PC-3 (cell line): Measurements from ENCODE around the gene CACNA1H.

Experiments
- EZH2phosphoT487 ChIP-seq: fragments of 300-600 bp; sonication (generic); IDR thresholded peaks from 2 replicates; pipeline ENCODE4 v1.6.1; 2018; ENCODE audit warnings: mild to moderate bottlenecking, antibody characterized with exemption, low read length, borderline replicate concordance
- TF ChIP-seq, protein P1 (sequence below): fragments of 300-600 bp; sonication (generic); conservative IDR thresholded peaks from 2 replicates; pipeline ENCODE4 v1.5.1; 2017; ENCODE audit warnings: antibody characterized with exemption, low read depth, mild to moderate bottlenecking, low read length

DNA sequence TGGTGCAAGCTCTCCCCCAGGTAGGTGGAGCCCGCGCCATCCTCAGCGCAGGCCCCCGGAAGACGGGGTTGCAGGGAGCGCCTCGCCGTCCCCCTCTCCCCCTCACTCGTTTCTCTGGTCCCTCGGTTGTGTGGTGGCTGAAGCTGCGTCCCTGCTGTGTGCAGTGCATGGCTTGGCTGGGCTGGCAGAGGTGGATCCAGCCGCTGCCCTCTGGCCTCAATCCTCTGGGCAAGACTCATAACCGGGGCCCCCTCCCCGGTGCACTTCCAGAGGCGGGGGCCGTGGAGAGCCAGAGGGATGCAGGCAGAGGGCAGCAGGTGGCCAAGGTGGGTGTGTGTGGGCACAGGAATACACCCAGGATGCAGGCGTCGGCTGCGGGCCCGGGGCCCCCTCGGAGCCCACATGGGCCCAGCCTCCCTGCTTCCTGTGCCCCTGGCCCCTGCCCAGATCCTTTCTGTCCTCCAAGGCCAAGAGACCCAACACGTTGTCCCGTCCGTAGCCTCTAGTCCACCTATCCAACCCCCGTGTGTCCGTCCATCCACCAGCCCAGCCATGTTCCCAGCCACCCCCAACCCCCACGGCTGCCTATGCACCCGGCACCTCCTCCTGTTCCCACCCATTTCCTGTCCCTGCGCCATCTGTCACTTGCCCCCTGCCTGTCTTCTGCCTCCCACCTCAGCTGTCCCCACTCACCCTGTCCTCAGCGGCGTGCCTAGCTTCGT, 62.8 kb downstream of the CACNA1H start:
- TF ChIP-seq, protein P1, sequence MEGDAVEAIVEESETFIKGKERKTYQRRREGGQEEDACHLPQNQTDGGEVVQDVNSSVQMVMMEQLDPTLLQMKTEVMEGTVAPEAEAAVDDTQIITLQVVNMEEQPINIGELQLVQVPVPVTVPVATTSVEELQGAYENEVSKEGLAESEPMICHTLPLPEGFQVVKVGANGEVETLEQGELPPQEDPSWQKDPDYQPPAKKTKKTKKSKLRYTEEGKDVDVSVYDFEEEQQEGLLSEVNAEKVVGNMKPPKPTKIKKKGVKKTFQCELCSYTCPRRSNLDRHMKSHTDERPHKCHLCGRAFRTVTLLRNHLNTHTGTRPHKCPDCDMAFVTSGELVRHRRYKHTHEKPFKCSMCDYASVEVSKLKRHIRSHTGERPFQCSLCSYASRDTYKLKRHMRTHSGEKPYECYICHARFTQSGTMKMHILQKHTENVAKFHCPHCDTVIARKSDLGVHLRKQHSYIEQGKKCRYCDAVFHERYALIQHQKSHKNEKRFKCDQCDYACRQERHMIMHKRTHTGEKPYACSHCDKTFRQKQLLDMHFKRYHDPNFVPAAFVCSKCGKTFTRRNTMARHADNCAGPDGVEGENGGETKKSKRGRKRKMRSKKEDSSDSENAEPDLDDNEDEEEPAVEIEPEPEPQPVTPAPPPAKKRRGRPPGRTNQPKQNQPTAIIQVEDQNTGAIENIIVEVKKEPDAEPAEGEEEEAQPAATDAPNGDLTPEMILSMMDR, result no peak
- TF ChIP-seq EZH2phosphoT487, result no peak
